ENCODE measurements around the gene SMCHD1. TPM values are rescaled to one million over a fixed set of nuclear protein-coding genes. Genes with fewer than 3 reads are reported as not detected.
"Not testable (repeated sequence)": the region's sequence is repeated elsewhere in the genome, so short reads cannot be mapped to it uniquely, and the experiment has no call there.

SMCHD1 gene
- total RNA-seq, 1 donor from 2014 or later = 15.2 TPM

GRCh38 chr18:2656981-2657512 lies 1.5 kb downstream of the SMCHD1 start:
- no peak for DNase-seq (ENCODE audit: low spot score)
- ATAC-seq = no peak

GRCh38 chr18:2657788-2658458 lies 2.4 kb downstream of the SMCHD1 start:
- DNase-seq (ENCODE audit: low spot score) (no peak), ATAC-seq (no peak)

GRCh38 chr18:2660849-2661248 lies 5.3 kb downstream of the SMCHD1 start:
- ATAC-seq; DNase-seq (ENCODE audit: low spot score): not testable (repeated sequence)

- not testable (repeated sequence) for DNase-seq (ENCODE audit: low spot score); ATAC-seq
Observed at GRCh38 chr18:2662288-2662687, 6.8 kb downstream of the SMCHD1 start.

- ATAC-seq (no peak), DNase-seq (ENCODE audit: low spot score) (no peak)
Observed at GRCh38 chr18:2662990-2663389, 7.5 kb downstream of the SMCHD1 start.

- no peak for ATAC-seq
- no peak for DNase-seq (ENCODE audit: low spot score)
Observed at GRCh38 chr18:2672410-2672809, 16.9 kb downstream of the SMCHD1 start.

GRCh38 chr18:2672872-2673271 lies 17.3 kb downstream of the SMCHD1 start:
- no peak for ATAC-seq
- no peak for DNase-seq (ENCODE audit: low spot score)

- not testable (repeated sequence) for ATAC-seq; DNase-seq (ENCODE audit: low spot score)
Observed at GRCh38 chr18:2678933-2679332, 23.4 kb downstream of the SMCHD1 start.

- no peak for DNase-seq (ENCODE audit: low spot score)
- ATAC-seq = no peak
Observed at GRCh38 chr18:2680216-2680792, 24.8 kb downstream of the SMCHD1 start.

GRCh38 chr18:2681993-2682603 lies 26.6 kb downstream of the SMCHD1 start:
- DNase-seq (ENCODE audit: low spot score) = no peak
- no peak for ATAC-seq

GRCh38 chr18:2683055-2683454 lies 27.5 kb downstream of the SMCHD1 start:
- no peak for DNase-seq (ENCODE audit: low spot score)
- ATAC-seq = no peak

GRCh38 chr18:2686349-2686968 lies 30.9 kb downstream of the SMCHD1 start:
- DNase-seq (ENCODE audit: low spot score) = no peak
- ATAC-seq = no peak

GRCh38 chr18:2687390-2688001 lies 32.0 kb downstream of the SMCHD1 start:
- no peak for ATAC-seq

GRCh38 chr18:2692508-2692907 lies 37.0 kb downstream of the SMCHD1 start:
- no peak for ATAC-seq

More at GRCh38 chr18:2687390-2688001, 32.0 kb downstream of the SMCHD1 start:
- no peak for DNase-seq (ENCODE audit: low spot score)

GRCh38 chr18:2697184-2697583 lies 41.7 kb downstream of the SMCHD1 start:
- no peak for DNase-seq (ENCODE audit: low spot score)
- no peak for ATAC-seq

More at GRCh38 chr18:2692508-2692907, 37.0 kb downstream of the SMCHD1 start:
- DNase-seq (ENCODE audit: low spot score) = no peak

- ATAC-seq (no peak), DNase-seq (ENCODE audit: low spot score) (no peak)
Observed at GRCh38 chr18:2699001-2699400, 43.5 kb downstream of the SMCHD1 start.

GRCh38 chr18:2704541-2704940 lies 49.0 kb downstream of the SMCHD1 start:
- ATAC-seq (no peak), DNase-seq (ENCODE audit: low spot score) (no peak)

- DNase-seq (ENCODE audit: low spot score) = no peak
- no peak for ATAC-seq
Observed at GRCh38 chr18:2706903-2707302, 51.4 kb downstream of the SMCHD1 start.

GRCh38 chr18:2707551-2708168 lies 52.1 kb downstream of the SMCHD1 start:
- ATAC-seq = no peak

GRCh38 chr18:2709316-2709715 lies 53.8 kb downstream of the SMCHD1 start:
- DNase-seq (ENCODE audit: low spot score) (no peak), ATAC-seq (no peak)

More at GRCh38 chr18:2707551-2708168, 52.1 kb downstream of the SMCHD1 start:
- no peak for DNase-seq (ENCODE audit: low spot score)

GRCh38 chr18:2714140-2714539 lies 58.6 kb downstream of the SMCHD1 start:
- DNase-seq (ENCODE audit: low spot score) (no peak), ATAC-seq (no peak)

Data from left lobe of liver (tissue), 2 donors.